Prostate gland (tissue), 2 donors: ENCODE measurements around the gene ASIC2.

Source experiments
- POLR2A ChIP-seq: fragments of 450-650 bp; IDR thresholded peaks from one replicate; pipeline ENCODE4 v1.6.1; 2016; ENCODE audit warnings: antibody characterized with exemption, mild to moderate bottlenecking
- TF ChIP-seq, protein P1 (sequence below), 4 experiments: fragments of 200-600 bp in 2 of 4; fragments of 450-650 bp in 2 of 4; sonication (generic) in 2 of 4; IDR thresholded peaks; 1 replicate in 3 of 4; 2 replicates in 1 of 4; pipeline ENCODE4 v1.5.1; 2016 to 2019; ENCODE audit warnings: antibody characterized with exemption in 4 of 4, mild to moderate bottlenecking in 2 of 4, moderate library complexity in 2 of 4

DNA sequence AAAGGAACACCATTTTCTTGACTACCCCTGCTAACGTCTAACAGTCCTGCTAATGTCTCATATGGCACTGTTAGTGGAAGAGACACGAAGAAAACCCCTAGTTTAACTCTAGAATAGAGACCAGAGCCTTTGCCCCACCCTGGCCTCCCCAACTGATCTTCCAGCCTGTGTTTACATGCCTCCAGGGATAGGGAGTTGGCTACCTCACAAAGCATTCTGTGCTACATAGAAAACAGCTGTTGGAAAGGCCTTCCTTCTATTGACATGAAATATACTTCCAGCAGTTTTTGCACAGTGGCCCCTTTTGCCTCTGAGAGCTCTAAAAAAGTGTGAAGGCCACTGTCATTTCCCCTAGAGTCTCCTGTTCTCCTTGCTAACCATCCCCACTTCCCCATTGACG, 73.1 kb downstream of the ASIC2 start:
- TF ChIP-seq, protein P1, sequence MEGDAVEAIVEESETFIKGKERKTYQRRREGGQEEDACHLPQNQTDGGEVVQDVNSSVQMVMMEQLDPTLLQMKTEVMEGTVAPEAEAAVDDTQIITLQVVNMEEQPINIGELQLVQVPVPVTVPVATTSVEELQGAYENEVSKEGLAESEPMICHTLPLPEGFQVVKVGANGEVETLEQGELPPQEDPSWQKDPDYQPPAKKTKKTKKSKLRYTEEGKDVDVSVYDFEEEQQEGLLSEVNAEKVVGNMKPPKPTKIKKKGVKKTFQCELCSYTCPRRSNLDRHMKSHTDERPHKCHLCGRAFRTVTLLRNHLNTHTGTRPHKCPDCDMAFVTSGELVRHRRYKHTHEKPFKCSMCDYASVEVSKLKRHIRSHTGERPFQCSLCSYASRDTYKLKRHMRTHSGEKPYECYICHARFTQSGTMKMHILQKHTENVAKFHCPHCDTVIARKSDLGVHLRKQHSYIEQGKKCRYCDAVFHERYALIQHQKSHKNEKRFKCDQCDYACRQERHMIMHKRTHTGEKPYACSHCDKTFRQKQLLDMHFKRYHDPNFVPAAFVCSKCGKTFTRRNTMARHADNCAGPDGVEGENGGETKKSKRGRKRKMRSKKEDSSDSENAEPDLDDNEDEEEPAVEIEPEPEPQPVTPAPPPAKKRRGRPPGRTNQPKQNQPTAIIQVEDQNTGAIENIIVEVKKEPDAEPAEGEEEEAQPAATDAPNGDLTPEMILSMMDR (IDR thresholded peaks at IDR 0.05): no peak
- TF ChIP-seq POLR2A: no peak
